Cardiac muscle cell (in vitro differentiated cells and primary cell): Measurements from ENCODE around the gene GRWD1. TPM values are rescaled to one million over a fixed set of nuclear protein-coding genes. Genes with fewer than 3 reads are reported as not detected.

Source experiments
- DNase-seq, 2 donors: peaks; one replicate each; pipeline versions ENCODE4 v3.0.0 to v3.0.0-alpha.2; 2010 to 2017; ENCODE audit warnings: low read depth in 1 of 2, low spot score in 1 of 2
- H3K27ac ChIP-seq: fragments of 200-600 bp; sonication (generic); 2 replicates; pipeline ENCODE4 v1.5.1; 2016
- H3K27me3 ChIP-seq: fragments of 200-600 bp; sonication (generic); 2 replicates; pipeline ENCODE4 v1.6.0; 2016; ENCODE audit warnings: control low read depth
- H3K36me3 ChIP-seq: fragments of 200-600 bp; sonication (generic); 2 replicates; pipeline ENCODE4 v1.5.1; 2016; ENCODE audit warnings: control low read depth
- H3K4me1 ChIP-seq: fragments of 200-600 bp; sonication (generic); 2 replicates; pipeline ENCODE4 v1.8.1; 2017; ENCODE audit warnings: low read depth, mild to moderate bottlenecking, mixed run types
- H3K4me3 ChIP-seq: fragments of 200-600 bp; sonication (generic); 2 replicates; pipeline ENCODE4 v1.5.1; 2016; ENCODE audit warnings: mild to moderate bottlenecking
- H3K9me3 ChIP-seq: fragments of 200-600 bp; sonication (generic); 2 replicates; pipeline ENCODE4 v1.5.1; 2017; ENCODE audit warnings: low read depth, mild to moderate bottlenecking, control low read depth
- CTCF ChIP-seq: IDR thresholded peaks from 2 replicates; pipeline ENCODE4 v1.5.1; 2012; ENCODE audit warnings: low read depth, mild to moderate bottlenecking, low read length
- polyA plus RNA-seq: library from polyadenylated mRNA; unstranded; fragments of >200 nt; fragmentation: Nextera tagmentation; extraction: Ambion mirVana; gene quantifications from 2 replicates; pipeline ENCODE4 v1.2.1, GENCODE V29; 2016
- total RNA-seq: library from RNA; depleted of rRNA; stranded (reverse); fragments of >200 nt; gene quantifications from 2 replicates; pipeline ENCODE4 v1.2.3, GENCODE V29; 2016

GRWD1 gene
- total and polyA plus RNA-seq, 2 experiments from 2014 or later: 24.2 to 38.6 TPM

GRCh38 chr19:48433337-48433736 is 12.4 kb upstream of the GRWD1 start:
- no peak for DNase-seq
- H3K36me3 ChIP-seq: no peaks in the 10 kb centered on the region
- H3K27ac ChIP-seq: no peak overlapping the region

GRCh38 chr19:48436586-48436985 is 9.2 kb upstream of the GRWD1 start:
- Histone ChIP-seq H3K9me3 (no peaks in the 10 kb centered on the region), H3K36me3 (no peaks in the 10 kb centered on the region), H3K27ac (no peak overlapping the region), H3K27me3 (no peaks in the 10 kb centered on the region), H3K4me3 (no peak overlapping the region), H3K4me1 (no peaks in the 10 kb centered on the region)
- no peak for DNase-seq
- TF ChIP-seq CTCF: no peak

More at GRCh38 chr19:48433337-48433736, 12.4 kb upstream of the GRWD1 start:
- no peaks in the 10 kb centered on the region for H3K4me1 ChIP-seq
- no peak overlapping the region for H3K4me3 ChIP-seq
- no peak for TF ChIP-seq CTCF
- H3K9me3 ChIP-seq: no peaks in the 10 kb centered on the region
- no peaks in the 10 kb centered on the region for H3K27me3 ChIP-seq

GRCh38 chr19:48441360-48442050 is 4.3 kb upstream of the GRWD1 start:
- Histone ChIP-seq H3K27me3 (no peaks in the 10 kb centered on the region), H3K9me3 (no peaks in the 10 kb centered on the region), H3K36me3 (no peaks in the 10 kb centered on the region), H3K4me3 (no peak overlapping the region), H3K4me1 (peaks cover 2% of the 10 kb centered on the region), H3K27ac (no peak overlapping the region)
- no peak for DNase-seq
- no peak for TF ChIP-seq CTCF

- no peak overlapping the region for H3K4me3 ChIP-seq
- H3K9me3 ChIP-seq: no peaks in the 10 kb centered on the region
- H3K36me3 ChIP-seq: no peaks in the 10 kb centered on the region
- no peak overlapping the region for H3K27ac ChIP-seq
- H3K4me1 ChIP-seq: peaks cover 4% of the 10 kb centered on the region
- no peaks in the 10 kb centered on the region for H3K27me3 ChIP-seq
- TF ChIP-seq CTCF: no peak
- no peak for DNase-seq
Observed at GRCh38 chr19:48442116-48443035, 3.4 kb upstream of the GRWD1 start.

- Histone ChIP-seq H3K36me3 (peaks cover 6% of the 10 kb centered on the region), H3K4me1 (peaks cover 4% of the 10 kb centered on the region), H3K9me3 (no peaks in the 10 kb centered on the region), H3K4me3 (no peak overlapping the region), H3K27me3 (no peaks in the 10 kb centered on the region), H3K27ac (no peak overlapping the region)
- TF ChIP-seq CTCF: no peak
- DNase-seq: no peak
Observed at GRCh38 chr19:48443256-48443655, 2.5 kb upstream of the GRWD1 start.
